HG02885 (cell line): ENCODE results near the gene MUC12.

ENCODE experiments used
- ATAC-seq: cut with Tn5 transposase; IDR thresholded peaks from one replicate; pipeline ENCODE4 v1.9.1; 2021; ENCODE audit warnings: mild to moderate bottlenecking; ENCODE audit not compliant: unreplicated experiment, poor library complexity

MUC12 gene

GRCh38 chr7:100951888-100952560, 17.3 kb upstream of the MUC12 start:
- no peak for ATAC-seq

DNA sequence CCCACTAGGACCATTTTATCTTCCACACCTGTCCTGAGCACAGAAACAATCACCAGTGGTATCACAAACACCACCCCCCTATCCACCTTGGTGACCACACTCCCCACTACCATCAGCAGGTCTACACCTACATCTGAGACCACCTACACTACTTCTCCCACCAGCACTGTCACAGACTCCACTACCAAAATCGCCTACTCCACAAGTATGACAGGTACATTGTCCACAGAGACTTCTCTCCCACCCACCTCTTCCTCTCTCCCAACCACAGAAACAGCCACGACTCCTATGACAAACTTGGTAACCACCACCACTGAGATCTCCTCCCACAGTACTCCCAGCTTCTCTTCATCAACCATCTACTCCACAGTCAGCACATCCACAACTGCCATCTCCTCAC, 16.7 kb upstream of the MUC12 start:
- ATAC-seq: no peak

DNA sequence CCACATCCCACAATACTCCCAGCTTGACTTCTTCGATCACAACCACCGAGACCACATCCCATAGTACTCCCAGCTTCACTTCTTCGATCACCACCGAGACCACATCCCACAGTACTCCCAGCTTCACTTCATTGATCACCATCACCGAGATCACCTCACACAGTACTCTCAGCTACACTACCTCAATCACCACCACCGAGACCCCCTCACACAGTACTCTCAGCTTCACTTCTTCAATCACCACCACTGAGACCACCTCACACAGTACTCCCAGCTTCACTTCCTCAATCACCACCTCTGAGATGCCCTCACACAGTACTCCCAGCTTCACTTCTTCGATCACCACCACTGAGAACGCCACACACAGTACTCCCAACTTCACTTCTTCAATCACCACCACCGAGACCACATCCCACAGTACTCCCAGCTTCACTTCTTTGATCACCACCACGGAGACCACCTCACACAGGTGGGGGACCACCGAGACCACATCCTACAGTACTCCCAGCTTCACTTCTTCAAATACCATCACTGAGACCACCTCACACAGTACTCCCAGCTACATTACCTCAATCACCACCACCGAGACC, 11.4 kb upstream of the MUC12 start:
- no peak for ATAC-seq

GRCh38 chr7:100959894-100960293, 9.5 kb upstream of the MUC12 start:
- ATAC-seq: no peak

DNA sequence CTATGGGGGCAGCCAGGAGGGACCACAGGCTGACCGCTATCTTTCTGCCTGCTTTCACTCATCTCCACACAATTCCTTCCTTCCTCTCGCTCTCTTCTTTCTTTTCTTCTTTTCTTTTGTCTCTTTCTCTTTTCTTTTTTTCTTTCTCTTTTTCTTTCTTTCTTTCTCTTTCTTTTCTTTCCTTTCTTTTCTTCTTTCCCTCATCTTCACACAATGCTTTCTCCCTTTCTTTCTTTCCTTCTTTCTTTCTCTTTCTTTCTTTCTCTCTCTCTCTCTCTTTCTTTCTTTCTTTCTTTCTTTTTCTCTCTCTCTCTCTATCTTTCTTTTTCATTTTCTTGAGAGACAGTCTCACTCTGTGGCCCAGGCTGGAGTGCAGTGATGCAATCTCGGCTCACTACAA, 6.8 kb upstream of the MUC12 start:
- ATAC-seq: no peak

DNA sequence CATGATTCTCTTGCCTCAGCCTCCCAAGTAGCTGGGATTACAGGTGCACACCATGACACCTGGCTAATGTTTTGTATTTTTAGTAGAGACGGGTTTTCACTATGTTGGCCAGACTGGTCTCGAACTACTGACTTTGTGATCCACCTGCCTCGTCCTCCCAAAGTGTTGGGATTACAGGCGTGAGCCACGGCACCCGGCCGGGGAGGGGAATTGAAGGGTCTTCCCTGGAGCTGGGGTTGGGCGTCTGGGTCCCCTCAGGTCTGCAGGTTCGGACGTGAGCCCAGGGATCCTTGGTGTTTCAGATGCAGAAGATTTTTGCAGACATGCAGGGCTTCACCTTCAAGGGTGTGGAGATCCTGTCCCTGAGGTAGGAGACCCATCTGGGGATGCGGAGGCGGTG, 6.0 kb upstream of the MUC12 start:
- no peak for ATAC-seq

- no peak for ATAC-seq
Measured at GRCh38 chr7:100963874-100964273, 5.5 kb upstream of the MUC12 start.

- no peak for ATAC-seq
Measured at GRCh38 chr7:100964630-100965029, 4.7 kb upstream of the MUC12 start.

- no peak for ATAC-seq
Measured at GRCh38 chr7:100965045-100965722, 4.2 kb upstream of the MUC12 start.

DNA sequence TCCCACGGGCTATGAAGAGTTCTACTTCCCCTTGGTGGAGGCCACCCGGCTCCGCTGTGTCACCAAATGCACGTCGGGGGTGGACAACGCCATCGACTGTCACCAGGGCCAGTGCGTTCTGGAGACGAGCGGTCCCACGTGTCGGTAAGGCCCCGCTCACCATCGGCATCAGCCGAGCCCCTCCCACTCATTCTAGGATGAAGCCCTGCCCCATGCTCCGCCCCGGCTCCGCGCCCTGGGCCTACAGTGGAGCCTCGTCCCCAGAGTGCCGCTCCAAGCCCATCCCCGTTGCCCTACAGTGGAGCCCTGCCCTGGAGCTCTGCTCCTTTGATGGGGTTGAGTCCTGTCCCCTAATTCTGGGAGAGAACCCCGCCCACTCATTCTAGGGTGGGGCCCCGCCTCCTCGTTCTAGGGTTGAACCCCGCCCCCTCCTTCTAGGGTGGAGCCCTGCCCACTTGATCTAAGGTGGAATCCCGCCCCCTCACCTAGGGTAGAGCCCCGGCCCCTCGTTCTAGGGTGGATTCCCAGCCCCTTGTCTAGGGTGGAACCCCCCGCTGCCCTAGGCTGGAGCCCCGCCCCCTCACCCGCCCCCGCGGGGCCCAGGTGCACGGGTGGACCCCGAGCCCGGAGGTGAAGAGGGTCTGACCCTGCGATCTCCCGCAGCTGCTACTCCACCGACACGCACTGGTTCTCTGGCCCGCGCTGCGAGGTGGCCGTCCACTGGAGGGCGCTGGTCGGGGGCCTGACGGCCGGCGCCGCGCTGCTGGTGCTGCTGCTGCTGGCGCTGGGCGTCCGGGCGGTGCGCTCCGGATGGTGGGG, 3.4 kb upstream of the MUC12 start:
- ATAC-seq: peak; percentile 51

GRCh38 chr7:100966542-100967291, 2.6 kb upstream of the MUC12 start:
- peak; percentile 4 for ATAC-seq

DNA sequence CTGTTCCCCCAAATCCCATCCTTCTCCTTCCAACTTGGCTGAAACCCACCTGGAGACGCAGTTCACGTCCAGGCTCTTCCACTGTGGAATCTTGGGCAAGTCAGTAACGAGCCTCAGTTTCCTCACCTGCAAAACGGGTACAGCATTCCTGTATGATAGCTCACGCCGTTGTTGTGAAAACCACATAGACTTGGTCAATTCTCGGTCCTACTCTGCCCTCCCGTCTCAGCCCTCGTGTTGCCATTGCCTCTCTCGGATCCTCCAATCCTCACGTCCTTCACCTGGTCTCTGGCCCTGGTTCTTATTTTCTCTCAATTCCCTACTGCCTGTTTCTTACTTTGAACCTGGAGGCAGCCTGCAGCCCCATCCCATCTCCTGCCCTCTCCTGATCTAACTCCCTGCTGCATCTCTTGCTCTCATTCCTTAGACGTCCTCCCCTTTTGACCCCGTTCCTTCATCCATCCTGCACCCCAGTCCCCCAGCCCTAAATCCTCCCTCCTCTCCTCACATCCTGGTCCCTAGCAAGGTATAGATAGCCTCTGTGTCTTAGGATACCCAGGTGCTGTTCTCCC, 2.0 kb upstream of the MUC12 start:
- no peak for ATAC-seq

DNA sequence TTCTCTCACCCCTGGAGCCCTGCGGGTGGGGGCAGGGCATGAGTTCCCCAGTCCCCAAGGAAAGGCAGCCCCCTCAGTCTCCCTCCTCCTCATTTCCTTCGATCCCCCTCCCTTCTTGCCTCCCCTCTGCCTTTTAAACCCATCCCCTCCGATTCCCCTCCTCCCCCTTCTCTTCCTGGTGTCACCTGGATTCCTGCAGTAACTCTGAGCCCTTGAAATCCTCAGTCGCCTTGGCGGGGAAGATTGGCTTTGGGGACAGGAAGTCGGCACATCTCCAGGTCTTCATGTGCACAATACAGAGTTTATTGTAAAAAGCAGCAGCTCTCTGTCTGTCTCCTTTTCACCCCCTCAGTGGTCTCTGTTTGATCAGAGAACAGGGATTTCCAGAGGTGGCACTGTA, 1.3 kb upstream of the MUC12 start:
- no peak for ATAC-seq

- ATAC-seq: no peak
Measured at GRCh38 chr7:100968650-100969049, 715 bp upstream of the MUC12 start.

DNA sequence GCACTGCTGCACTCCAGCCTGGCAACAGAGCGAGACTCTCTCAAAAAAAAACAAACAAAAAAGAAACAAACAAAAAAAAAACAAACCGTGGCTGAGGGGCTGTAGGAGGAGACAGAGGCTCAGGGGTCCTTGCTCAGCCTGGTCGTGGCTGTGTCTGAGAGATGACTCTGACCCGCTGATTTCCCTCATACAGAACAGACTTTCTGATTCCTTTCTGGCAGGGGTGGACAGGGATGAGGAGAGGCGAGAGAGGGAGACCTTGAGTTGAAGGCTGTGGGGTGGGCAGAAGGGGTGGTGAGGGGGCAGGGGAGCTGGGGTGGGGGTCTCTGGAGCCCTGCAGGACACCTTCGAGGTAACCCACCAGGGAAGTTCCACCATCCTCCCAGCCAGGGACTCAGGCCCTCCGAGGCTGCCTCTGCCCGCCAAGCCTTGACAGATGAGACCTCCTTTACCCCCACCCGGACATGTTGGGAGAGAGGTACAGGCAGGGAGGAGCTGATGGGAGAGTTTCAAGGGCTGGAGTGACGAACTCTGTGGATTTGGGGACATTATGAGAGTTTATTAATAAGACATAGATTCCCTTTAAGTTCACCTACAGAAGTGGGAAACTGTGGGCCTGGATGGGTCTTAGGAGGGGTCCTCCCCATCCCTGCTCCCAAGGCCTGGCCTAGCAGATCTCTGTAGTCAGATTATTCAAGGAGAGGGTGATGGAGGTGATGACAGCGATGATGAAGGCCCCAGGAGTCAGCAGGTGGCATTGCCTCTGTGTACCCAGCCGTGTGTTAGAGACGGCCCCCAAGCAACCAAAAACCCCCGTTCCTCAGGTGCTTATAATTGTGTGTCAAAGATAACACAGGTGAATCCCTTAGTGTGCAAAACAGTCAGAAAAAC, 2.0 kb downstream of the MUC12 start:
- no peak for ATAC-seq

DNA sequence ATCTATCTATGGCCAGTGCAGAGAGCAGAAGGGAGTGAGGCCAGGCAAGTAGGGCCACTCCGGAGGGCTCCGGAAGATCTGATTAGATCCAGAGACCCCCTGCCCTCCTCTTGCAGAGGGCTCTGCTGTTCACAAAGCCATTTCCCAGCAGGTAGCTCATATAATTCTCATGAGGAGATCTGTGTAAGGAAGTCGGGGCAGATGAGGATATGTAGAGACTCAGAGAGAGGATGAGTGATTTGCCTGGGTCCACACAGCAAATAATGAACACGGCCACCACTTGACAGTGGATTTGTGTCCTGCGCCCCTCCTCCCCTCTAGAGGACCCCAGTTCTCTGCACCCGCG, 2.6 kb downstream of the MUC12 start:
- ATAC-seq: no peak

DNA sequence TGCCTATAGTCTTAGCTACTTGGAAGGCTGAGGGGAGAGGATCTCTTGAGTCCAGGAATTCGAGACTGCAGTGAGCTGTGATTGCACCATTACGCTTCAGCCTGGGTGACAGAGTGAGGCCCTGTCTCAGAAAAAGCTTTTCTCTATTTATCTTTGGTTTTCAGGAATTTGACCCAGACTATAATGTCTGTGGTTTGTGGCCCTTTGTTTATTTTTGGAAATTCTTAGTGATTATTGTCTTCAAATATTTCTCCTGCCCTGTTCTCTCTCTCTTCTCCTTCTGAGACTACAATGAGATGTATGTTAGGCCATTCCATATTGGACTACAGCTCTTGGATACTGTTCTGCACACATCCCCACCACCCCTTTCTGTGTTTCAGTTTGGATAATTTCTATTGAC, 4.7 kb downstream of the MUC12 start:
- ATAC-seq: no peak

- no peak for ATAC-seq
Measured at GRCh38 chr7:100975371-100975821, 6.0 kb downstream of the MUC12 start.

DNA sequence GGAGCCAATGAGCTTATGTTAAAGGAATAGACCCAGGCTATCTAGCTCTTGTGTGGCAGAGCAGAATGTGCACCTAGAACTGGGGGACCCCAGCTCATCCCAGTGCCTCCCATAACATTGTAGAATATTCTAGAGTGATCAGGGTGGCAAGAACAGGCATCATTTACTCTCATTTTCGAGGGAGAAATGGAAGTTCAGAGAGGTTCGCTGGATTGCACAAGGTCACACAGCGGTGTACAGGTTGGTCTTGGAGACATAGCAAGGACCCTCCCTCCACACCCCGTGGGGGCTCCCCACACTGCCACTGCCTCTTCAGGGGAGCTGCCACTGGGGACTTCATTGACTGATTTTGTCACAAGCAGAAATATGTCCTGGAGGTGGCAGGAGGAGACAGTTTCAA, 8.9 kb downstream of the MUC12 start:
- no peak for ATAC-seq
